Hepatocyte (in vitro differentiated cells): ENCODE data around the gene ZMIZ1. TPM values are rescaled to one million over a fixed set of nuclear protein-coding genes. Genes with fewer than 3 reads are reported as not detected.

Experiments used
- DNase-seq: peaks from one replicate; pipeline ENCODE4 v3.0.0-alpha.2; 2016; ENCODE audit warnings: low spot score
- H2AFZ ChIP-seq: fragments of 200-600 bp; sonication (generic); 2 replicates; pipeline ENCODE4 v1.6.0; 2016; ENCODE audit warnings: antibody characterized with exemption, mild to moderate bottlenecking
- H3K27ac ChIP-seq: fragments of 200-600 bp; sonication (generic); 2 replicates; pipeline ENCODE4 v1.5.1; 2016; ENCODE audit warnings: mild to moderate bottlenecking
- H3K27me3 ChIP-seq: fragments of 200-600 bp; sonication (generic); 2 replicates; pipeline ENCODE4 v1.6.1; 2016
- H3K36me3 ChIP-seq: fragments of 200-600 bp; sonication (generic); replicated peaks from 2 replicates; pipeline ENCODE4 v1.5.1; 2016; ENCODE audit warnings: low read depth; ENCODE audit not compliant: insufficient read depth
- H3K4me1 ChIP-seq: fragments of 200-600 bp; sonication (generic); 2 replicates; pipeline ENCODE4 v1.5.1; 2016; ENCODE audit warnings: mild to moderate bottlenecking, moderate library complexity; ENCODE audit not compliant: insufficient read depth
- H3K4me2 ChIP-seq: fragments of 200-600 bp; sonication (generic); 2 replicates; pipeline ENCODE4 v1.6.0; 2016
- H3K4me3 ChIP-seq: fragments of 200-600 bp; sonication (generic); 2 replicates; pipeline ENCODE4 v1.5.1; 2016; ENCODE audit warnings: mild to moderate bottlenecking
- H3K79me2 ChIP-seq: fragments of 200-600 bp; sonication (generic); 2 replicates; pipeline ENCODE4 v1.6.0; 2017; ENCODE audit warnings: mild to moderate bottlenecking
- H3K9me2 ChIP-seq: fragments of 200-600 bp; sonication (generic); replicated peaks from 2 replicates; pipeline ENCODE4 v1.6.0; 2017; ENCODE audit warnings: mild to moderate bottlenecking; ENCODE audit not compliant: insufficient read depth
- H3K9me3 ChIP-seq: fragments of 200-600 bp; sonication (generic); 2 replicates; pipeline ENCODE4 v1.5.1; 2016; ENCODE audit warnings: low read depth, mild to moderate bottlenecking
- H4K20me1 ChIP-seq: fragments of 200-600 bp; sonication (generic); 2 replicates; pipeline ENCODE4 v1.6.0; 2016; ENCODE audit warnings: mild to moderate bottlenecking; ENCODE audit not compliant: insufficient read depth, poor library complexity, severe bottlenecking
- CTCF ChIP-seq: fragments of 200-600 bp; sonication (generic); IDR thresholded peaks from 2 replicates; pipeline ENCODE4 v1.5.1; 2016; ENCODE audit warnings: antibody characterized with exemption, mild to moderate bottlenecking; ENCODE audit not compliant: poor library complexity
- EZH2 ChIP-seq: fragments of 200-600 bp; sonication (generic); IDR thresholded peaks from 2 replicates; pipeline ENCODE4 v1.6.1; 2016; ENCODE audit warnings: antibody characterized with exemption, mild to moderate bottlenecking, borderline replicate concordance
- EZH2phosphoT487 ChIP-seq: fragments of 200-600 bp; sonication (generic); IDR thresholded peaks from one replicate; pipeline ENCODE4 v1.6.1; 2018; ENCODE audit warnings: antibody characterized with exemption, mild to moderate bottlenecking, low read depth, moderate library complexity; ENCODE audit not compliant: unreplicated experiment, severe bottlenecking
- WGBS: methylation state at CpG from one replicate; pipeline ENCODE4 v1.1.6; 2016; ENCODE audit warnings: low lambda C conversion rate; ENCODE audit errors: missing lambda C conversion rate; 5-methylcytosine and 5-hydroxymethylcytosine counted together
- polyA plus RNA-seq: library from polyadenylated mRNA; unstranded; fragments of >200 nt; fragmentation: Nextera tagmentation; extraction: Ambion mirVana; gene quantifications from 2 replicates; pipeline ENCODE4 v1.2.1, GENCODE V29; 2016
- total RNA-seq: library from RNA; depleted of rRNA; stranded (reverse); fragments of >200 nt; gene quantifications from 2 replicates; pipeline ENCODE4 v1.2.3, GENCODE V29; 2014

Gene ZMIZ1
- total and polyA plus RNA-seq, 2 experiments from 2014 or later = 30.9 to 32.4 TPM

GRCh38 chr10:79159141-79159651, 90.4 kb downstream of the ZMIZ1 start:
- Histone ChIP-seq H3K4me3 (no peak overlapping the region), H3K27me3 (no peaks in the 10 kb centered on the region), H4K20me1 (peaks cover 89% of the 10 kb centered on the region), H3K4me1 (peaks cover 72% of the 10 kb centered on the region), H3K4me2 (peak overlapping the region; percentile 41), H3K9me2 (no peaks in the 10 kb centered on the region), H2AFZ (no peak overlapping the region), H3K36me3 (no peaks in the 10 kb centered on the region), H3K79me2 (peaks cover 83% of the 10 kb centered on the region), H3K27ac (peak overlapping the region; percentile 69), H3K9me3 (no peaks in the 10 kb centered on the region)
- WGBS = 65% methylated on average over 18 of the region's 18 CpGs
- no peak for TF ChIP-seq EZH2
- no peak for TF ChIP-seq EZH2phosphoT487
- TF ChIP-seq CTCF = no peak
- no peak for DNase-seq

GRCh38 chr10:79159785-79160184, 91.0 kb downstream of the ZMIZ1 start:
- Histone ChIP-seq H3K27me3 (no peaks in the 10 kb centered on the region), H4K20me1 (peaks cover 88% of the 10 kb centered on the region), H3K36me3 (no peaks in the 10 kb centered on the region), H3K4me3 (no peak overlapping the region), H3K9me3 (no peaks in the 10 kb centered on the region), H3K4me2 (peak overlapping the region; percentile 41), H3K4me1 (peaks cover 75% of the 10 kb centered on the region), H3K27ac (peak overlapping the region; percentile 69), H3K9me2 (no peaks in the 10 kb centered on the region), H3K79me2 (peaks cover 83% of the 10 kb centered on the region), H2AFZ (no peak overlapping the region)
- DNase-seq = no peak
- no peak for TF ChIP-seq EZH2
- TF ChIP-seq CTCF = no peak
- TF ChIP-seq EZH2phosphoT487 = no peak
- 41% methylated on average over 12 of the region's 15 CpGs for WGBS

- Histone ChIP-seq H3K79me2 (peaks cover 83% of the 10 kb centered on the region), H3K4me2 (peak overlapping the region; percentile 41), H3K27me3 (no peaks in the 10 kb centered on the region), H2AFZ (no peak overlapping the region), H4K20me1 (peaks cover 90% of the 10 kb centered on the region), H3K36me3 (no peaks in the 10 kb centered on the region), H3K27ac (peak overlapping the region; percentile 69), H3K4me1 (peaks cover 71% of the 10 kb centered on the region), H3K9me3 (no peaks in the 10 kb centered on the region), H3K4me3 (no peak overlapping the region), H3K9me2 (no peaks in the 10 kb centered on the region)
- TF ChIP-seq EZH2 (no peak), EZH2phosphoT487 (no peak), CTCF (no peak)
- DNase-seq = no peak
- 87% methylated on average over 4 of the region's 4 CpGs for WGBS
These were observed 91.4 kb downstream of the ZMIZ1 start for GRCh38 chr10:79160191-79160590.

- no peaks in the 10 kb centered on the region for H3K27me3 ChIP-seq
- H3K9me3 ChIP-seq = no peaks in the 10 kb centered on the region
- no peak overlapping the region for H3K27ac ChIP-seq
- DNase-seq = no peak
- H3K4me1 ChIP-seq = peaks cover 63% of the 10 kb centered on the region
- peaks cover 71% of the 10 kb centered on the region for H3K79me2 ChIP-seq
- WGBS = 68% methylated on average over 5 of the region's 5 CpGs
- no peak overlapping the region for H2AFZ ChIP-seq
- no peaks in the 10 kb centered on the region for H3K9me2 ChIP-seq
- H3K4me3 ChIP-seq = no peak overlapping the region
- no peaks in the 10 kb centered on the region for H3K36me3 ChIP-seq
- H4K20me1 ChIP-seq = peaks cover 90% of the 10 kb centered on the region
- no peak overlapping the region for H3K4me2 ChIP-seq
- TF ChIP-seq CTCF (no peak), EZH2 (no peak), EZH2phosphoT487 (no peak)
These were observed 92.8 kb downstream of the ZMIZ1 start for GRCh38 chr10:79161557-79161956.
